H9 (cell line): Measurements from ENCODE around the gene MRPL53. TPM values are rescaled to one million over a fixed set of nuclear protein-coding genes. Genes with fewer than 3 reads are reported as not detected.
A peak's percentile ranks its signal among the peaks of the same experiment; 100 is the strongest.

Experiments
- DNase-seq: peaks from one replicate; pipeline ENCODE4 v3.0.0-alpha.2; 2017
- H2AFZ ChIP-seq: one replicate; pipeline ENCODE4 v1.6.1; 2013; ENCODE audit warnings: mild to moderate bottlenecking, low read length, control low read depth, moderate library complexity
- H2AK5ac ChIP-seq: 2 replicates; pipeline ENCODE4 v1.6.1; 2013; ENCODE audit warnings: low read length, control low read depth, mixed read lengths; ENCODE audit not compliant: insufficient read length
- H2BK120ac ChIP-seq: one replicate; pipeline ENCODE4 v1.6.1; 2013; ENCODE audit warnings: low read depth, mild to moderate bottlenecking, low read length, control low read depth, inconsistent platforms; ENCODE audit not compliant: poor library complexity, severe bottlenecking
- H2BK12ac ChIP-seq: 2 replicates; pipeline ENCODE4 v1.6.1; 2013; ENCODE audit warnings: low read length, control low read depth, mixed read lengths, low read depth; ENCODE audit not compliant: insufficient read length
- H2BK15ac ChIP-seq: 2 replicates; pipeline ENCODE4 v1.6.1; 2013; ENCODE audit warnings: low read depth, low read length, control low read depth
- H2BK20ac ChIP-seq: one replicate; pipeline ENCODE4 v1.6.1; 2013; ENCODE audit warnings: low read depth, mild to moderate bottlenecking, low read length, control low read depth, inconsistent platforms; ENCODE audit not compliant: poor library complexity, severe bottlenecking
- H2BK5ac ChIP-seq: 2 replicates; pipeline ENCODE4 v1.6.1; 2013; ENCODE audit warnings: low read length, control low read depth, mixed read lengths; ENCODE audit not compliant: insufficient read length
- H3K14ac ChIP-seq: 2 replicates; pipeline ENCODE4 v1.6.1; 2013; ENCODE audit warnings: low read length, control low read depth; ENCODE audit not compliant: insufficient read depth
- H3K18ac ChIP-seq: 2 replicates; pipeline ENCODE4 v1.6.1; 2013; ENCODE audit warnings: low read depth, mild to moderate bottlenecking, mixed read lengths, low read length, control low read depth; ENCODE audit not compliant: insufficient read length
- H3K23ac ChIP-seq: 2 replicates; pipeline ENCODE4 v1.6.1; 2013; ENCODE audit warnings: low read length, control low read depth, mixed read lengths, low read depth; ENCODE audit not compliant: insufficient read length
- H3K23me2 ChIP-seq: 2 replicates; pipeline ENCODE4 v1.6.1; 2013; ENCODE audit warnings: low read depth, mild to moderate bottlenecking, mixed read lengths, low read length, control low read depth; ENCODE audit not compliant: insufficient read length, poor library complexity, severe bottlenecking
- H3K27ac ChIP-seq: 2 replicates; pipeline ENCODE4 v1.5.1; 2013; ENCODE audit warnings: low read length, control low read depth, mixed read lengths, low read depth; ENCODE audit not compliant: insufficient read length
- H3K27me3 ChIP-seq: 2 replicates; pipeline ENCODE4 v1.6.1; 2013; ENCODE audit warnings: low read length, control low read depth, inconsistent platforms; ENCODE audit not compliant: insufficient read depth
- H3K4ac ChIP-seq: 2 replicates; pipeline ENCODE4 v1.6.1; 2013; ENCODE audit warnings: low read depth, mild to moderate bottlenecking, control low read depth, inconsistent platforms, low read length, moderate library complexity
- H3K4me1 ChIP-seq: 2 replicates; pipeline ENCODE4 v1.6.1; 2013; ENCODE audit warnings: low read length, control low read depth, inconsistent platforms; ENCODE audit not compliant: insufficient read depth
- H3K4me2 ChIP-seq: 2 replicates; pipeline ENCODE4 v1.6.1; 2013; ENCODE audit warnings: low read length, control low read depth, mixed read lengths; ENCODE audit not compliant: insufficient read length, insufficient read depth
- H3K56ac ChIP-seq: 2 replicates; pipeline ENCODE4 v1.6.1; 2013; ENCODE audit warnings: low read depth, mild to moderate bottlenecking, mixed read lengths, low read length, control low read depth; ENCODE audit not compliant: insufficient read length
- H3K79me1 ChIP-seq: 2 replicates; pipeline ENCODE4 v1.6.1; 2013; ENCODE audit warnings: low read depth, mild to moderate bottlenecking, moderate library complexity, low read length, control low read depth, inconsistent platforms; ENCODE audit not compliant: insufficient read depth, poor library complexity, severe bottlenecking
- H3K79me2 ChIP-seq: 2 replicates; pipeline ENCODE4 v1.6.1; 2013; ENCODE audit warnings: low read length, control low read depth, inconsistent platforms; ENCODE audit not compliant: insufficient read depth
- H3K9ac ChIP-seq: 2 replicates; pipeline ENCODE4 v1.6.1; 2013; ENCODE audit warnings: low read length, control low read depth, mixed read lengths; ENCODE audit not compliant: insufficient read length; ENCODE audit errors: extremely low read depth
- H3K9me3 ChIP-seq: one replicate; pipeline ENCODE4 v1.6.1; 2013; ENCODE audit warnings: low read depth, low read length, inconsistent platforms; ENCODE audit not compliant: control insufficient read depth
- H3T11ph ChIP-seq: one replicate; pipeline ENCODE4 v1.6.1; 2013; ENCODE audit warnings: mild to moderate bottlenecking, low read length, control low read depth, inconsistent platforms
- H4K20me1 ChIP-seq: one replicate; pipeline ENCODE4 v1.6.1; 2013; ENCODE audit not compliant: control insufficient read depth, insufficient read length, insufficient read depth
- H4K5ac ChIP-seq: 2 replicates; pipeline ENCODE4 v1.6.1; 2013; ENCODE audit warnings: low read depth, mild to moderate bottlenecking, mixed read lengths, low read length, control low read depth; ENCODE audit not compliant: insufficient read length
- H4K8ac ChIP-seq: replicated peaks from 2 replicates; pipeline ENCODE4 v1.6.1; 2013; ENCODE audit warnings: low read length, control low read depth, mixed read lengths, low read depth; ENCODE audit not compliant: insufficient read length
- H4K91ac ChIP-seq: 2 replicates; pipeline ENCODE4 v1.6.1; 2013; ENCODE audit warnings: low read depth, mild to moderate bottlenecking, moderate library complexity, mixed read lengths, low read length, control low read depth; ENCODE audit not compliant: insufficient read length
- H3K27ac Mint-ChIP-seq, 3 experiments: 2 replicates in 2 of 3; 3 replicates in 1 of 3; pipeline ENCODE4 v1.8.0; 2020 to 2021; ENCODE audit warnings: mixed read lengths in 3 of 3, mild to moderate bottlenecking in 1 of 3, moderate library complexity in 1 of 3
- H3K27me3 Mint-ChIP-seq: 2 replicates; pipeline ENCODE4 v1.8.0; 2021; ENCODE audit warnings: low read depth, mild to moderate bottlenecking, moderate library complexity, mixed read lengths
- H3K36me3 Mint-ChIP-seq, 3 experiments: 2 replicates in 2 of 3; 3 replicates in 1 of 3; pipeline ENCODE4 v1.8.0; 2020 to 2021; ENCODE audit warnings: low read depth in 3 of 3, mixed read lengths in 3 of 3; ENCODE audit not compliant: insufficient read depth in 1 of 3
- H3K4me1 Mint-ChIP-seq, 2 experiments: 2 replicates each; pipeline ENCODE4 v1.8.0; 2020; ENCODE audit warnings: mixed read lengths in 2 of 2
- H3K4me3 Mint-ChIP-seq, 2 experiments: 2 replicates in 1 of 2; 3 replicates in 1 of 2; pipeline ENCODE4 v1.8.0; 2020 to 2021; ENCODE audit warnings: mild to moderate bottlenecking in 2 of 2, mixed read lengths in 2 of 2, moderate library complexity in 1 of 2
- H3K9me3 Mint-ChIP-seq, 2 experiments: 2 replicates in 1 of 2; 3 replicates in 1 of 2; pipeline ENCODE4 v1.8.0; 2020; ENCODE audit warnings: mild to moderate bottlenecking in 2 of 2, mixed read lengths in 2 of 2, moderate library complexity in 1 of 2
- WGBS: extraction: QIAGEN DNeasy Blood & Tissue Kit; methylation state at CpG from one replicate; pipeline ENCODE4 v1.1.7; 2013; ENCODE audit warnings: missing lambda C conversion rate, low lambda C conversion rate, mixed read lengths; ENCODE audit not compliant: insufficient read length; ENCODE audit errors: extremely low coverage; 5-methylcytosine and 5-hydroxymethylcytosine counted together
- total RNA-seq: library from RNA; stranded (reverse); gene quantifications from 2 replicates; pipeline ENCODE4 v1.2.1, GENCODE V29; 2021
- TF ChIP-seq, protein P1 (sequence below): fragments of 200-600 bp; sonication (generic); conservative IDR thresholded peaks from 3 replicates; pipeline ENCODE4 v1.8.0; 2021; ENCODE audit warnings: antibody characterized with exemption, mild to moderate bottlenecking

Gene MRPL53
- total RNA-seq, 1 experiment from 2014 or later, result 59.5 TPM

DNA sequence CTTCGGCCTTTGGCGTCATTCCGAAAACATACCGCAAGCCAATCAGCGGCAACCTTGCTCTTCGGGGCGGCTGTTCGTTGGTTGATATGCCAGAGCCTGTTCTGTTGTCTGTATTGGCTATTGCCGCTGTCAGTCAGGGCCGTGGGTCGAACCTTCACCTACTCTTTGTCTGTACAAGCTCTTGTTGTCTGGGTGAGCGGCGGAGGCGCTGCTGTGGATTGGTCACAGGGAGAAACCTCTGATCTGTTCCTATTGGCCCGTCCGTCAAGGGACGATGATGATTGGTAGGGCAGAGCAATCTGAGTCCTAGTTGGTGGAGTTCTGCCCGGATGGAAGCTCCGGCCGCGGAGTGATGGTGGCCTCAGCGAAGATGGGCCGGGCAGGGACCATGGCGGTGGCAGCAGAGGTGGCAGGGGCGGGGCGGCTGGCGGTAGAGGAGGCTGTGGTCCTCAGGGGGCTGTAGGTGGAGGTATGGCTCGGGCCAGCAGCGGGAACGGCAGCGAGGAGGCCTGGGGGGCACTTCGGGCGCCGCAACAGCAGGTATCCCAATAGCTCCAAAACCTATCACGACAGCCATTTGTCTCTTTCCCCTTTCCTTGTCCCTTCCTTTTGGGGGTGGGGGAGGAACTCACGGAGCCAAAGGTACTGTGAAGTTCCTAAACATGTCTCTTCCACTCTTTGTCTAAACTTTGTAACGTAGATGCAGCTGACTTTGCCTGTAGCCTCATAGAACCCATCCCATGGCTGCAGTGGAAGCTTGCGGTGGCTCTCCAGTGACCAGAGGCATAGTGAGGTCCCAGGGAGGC is 14.1 kb downstream of the MRPL53 start, which contains the start of gene WBP1:
TSS of gene WBP1 (plus strand) at position 307 of the 806 bp plus-strand sequence. CDS start at position 472, 165 bp downstream.
- no CpG with 5 or more reads among the region's 38 CpGs for WGBS
- Histone ChIP-seq H3K4me1 (peaks cover 2% of the 10 kb centered on the region; the same call in 1 of the 2 replicates), H3K79me2 (no peaks in the 10 kb centered on the region), H3K23me2 (peaks cover 18% of the 10 kb centered on the region), H3K18ac (peak within 1 kb of the TSS; percentile 91), H2BK12ac (no peak within 1 kb of the TSS), H3T11ph (no peak within 1 kb of the TSS), H2BK20ac (no peak within 1 kb of the TSS), H4K91ac (no peak within 1 kb of the TSS), H3K56ac (no peak within 1 kb of the TSS), H2BK120ac (peak within 1 kb of the TSS; percentile 78), H3K9me3 (no peaks in the 10 kb centered on the region), H2BK15ac (no peak within 1 kb of the TSS; the same call in 1 of the 2 replicates), H3K23ac (no peak within 1 kb of the TSS), H3K14ac (peak within 1 kb of the TSS; percentile 96), H3K9ac (peak within 1 kb of the TSS; percentile 92), H4K8ac (no peak within 1 kb of the TSS), H3K4me2 (peak within 1 kb of the TSS; percentile 97), H3K79me1 (no peaks in the 10 kb centered on the region), H3K27me3 (no peaks in the 10 kb centered on the region), H2AFZ (no peak within 1 kb of the TSS), H2BK5ac (no peak within 1 kb of the TSS), H2AK5ac (no peak within 1 kb of the TSS), H3K4ac (no peak within 1 kb of the TSS; the same call in 1 of the 2 replicates), H4K5ac (no peak within 1 kb of the TSS), H3K27ac (peak within 1 kb of the TSS; percentile 80), H4K20me1 (peaks cover 2% of the 10 kb centered on the region)
- Mint-ChIP-seq H3K27me3 (no peaks in the 10 kb centered on the region), H3K36me3 (peaks cover 10 to 29% (median 28%) of the 10 kb centered on the region in 3 experiments; a peak in 6 of 7 replicates), H3K9me3 (no peaks in the 10 kb centered on the region), H3K27ac (peak within 1 kb of the TSS; percentile 98 to 99 (median 99)), H3K4me1 (peaks cover 27 to 36% of the 10 kb centered on the region in 2 experiments), H3K4me3 (peak within 1 kb of the TSS; percentile 96 to 97)
- TF ChIP-seq, protein P1, sequence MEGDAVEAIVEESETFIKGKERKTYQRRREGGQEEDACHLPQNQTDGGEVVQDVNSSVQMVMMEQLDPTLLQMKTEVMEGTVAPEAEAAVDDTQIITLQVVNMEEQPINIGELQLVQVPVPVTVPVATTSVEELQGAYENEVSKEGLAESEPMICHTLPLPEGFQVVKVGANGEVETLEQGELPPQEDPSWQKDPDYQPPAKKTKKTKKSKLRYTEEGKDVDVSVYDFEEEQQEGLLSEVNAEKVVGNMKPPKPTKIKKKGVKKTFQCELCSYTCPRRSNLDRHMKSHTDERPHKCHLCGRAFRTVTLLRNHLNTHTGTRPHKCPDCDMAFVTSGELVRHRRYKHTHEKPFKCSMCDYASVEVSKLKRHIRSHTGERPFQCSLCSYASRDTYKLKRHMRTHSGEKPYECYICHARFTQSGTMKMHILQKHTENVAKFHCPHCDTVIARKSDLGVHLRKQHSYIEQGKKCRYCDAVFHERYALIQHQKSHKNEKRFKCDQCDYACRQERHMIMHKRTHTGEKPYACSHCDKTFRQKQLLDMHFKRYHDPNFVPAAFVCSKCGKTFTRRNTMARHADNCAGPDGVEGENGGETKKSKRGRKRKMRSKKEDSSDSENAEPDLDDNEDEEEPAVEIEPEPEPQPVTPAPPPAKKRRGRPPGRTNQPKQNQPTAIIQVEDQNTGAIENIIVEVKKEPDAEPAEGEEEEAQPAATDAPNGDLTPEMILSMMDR, result no peak
- DNase-seq, result peak; percentile 100
